ENCODE measurements around the gene NAA80. TPM values are rescaled to one million over a fixed set of nuclear protein-coding genes. Genes with fewer than 3 reads are reported as not detected.

NAA80 gene
- total and polyA plus RNA-seq, 2 of the 13 experiments (the other 11 are each of a cell fraction or from before 2014, with no cell fraction given) = 3.4 to 8.7 TPM

GRCh38 chr3:50298836-50299637 lies at the start of gene NAA80, which contains the start of gene HYAL3 (continued):
- TF ChIP-seq AGO1 (IDR thresholded peaks at IDR 0.05; ENCODE audit: low read depth, low read length, poor library complexity, severe bottlenecking) (peak; percentile 100), SKI (IDR thresholded peaks at IDR 0.05; ENCODE audit: partially characterized antibody) (peak; percentile 66), KDM6A (CRISPR knock-in tag; IDR thresholded peaks at IDR 0.05; ENCODE audit: low read depth) (0 out of 2 replicates have a peak, but pooled peaks have one; percentile 18), KIAA2018 (CRISPR knock-in tag; IDR thresholded peaks at IDR 0.05; ENCODE audit: borderline replicate concordance) (no peak), KLF9 (CRISPR knock-in tag; IDR thresholded peaks at IDR 0.05; ENCODE audit: low read depth) (no peak), ZHX2 (IDR thresholded peaks at IDR 0.05; ENCODE audit: low read depth) (no peak), ZHX2 (CRISPR knock-in tag; IDR thresholded peaks at IDR 0.05; ENCODE audit: borderline replicate concordance) (peak; percentile 54; the same call in 1 of the 2 replicates), ZNF879 (CRISPR knock-in tag; IDR thresholded peaks at IDR 0.05) (no peak), ZFY (CRISPR knock-in tag; IDR thresholded peaks at IDR 0.05) (peak; percentile 71; the same call in 1 of the 2 replicates)
- TF ChIP-seq, protein P1, sequence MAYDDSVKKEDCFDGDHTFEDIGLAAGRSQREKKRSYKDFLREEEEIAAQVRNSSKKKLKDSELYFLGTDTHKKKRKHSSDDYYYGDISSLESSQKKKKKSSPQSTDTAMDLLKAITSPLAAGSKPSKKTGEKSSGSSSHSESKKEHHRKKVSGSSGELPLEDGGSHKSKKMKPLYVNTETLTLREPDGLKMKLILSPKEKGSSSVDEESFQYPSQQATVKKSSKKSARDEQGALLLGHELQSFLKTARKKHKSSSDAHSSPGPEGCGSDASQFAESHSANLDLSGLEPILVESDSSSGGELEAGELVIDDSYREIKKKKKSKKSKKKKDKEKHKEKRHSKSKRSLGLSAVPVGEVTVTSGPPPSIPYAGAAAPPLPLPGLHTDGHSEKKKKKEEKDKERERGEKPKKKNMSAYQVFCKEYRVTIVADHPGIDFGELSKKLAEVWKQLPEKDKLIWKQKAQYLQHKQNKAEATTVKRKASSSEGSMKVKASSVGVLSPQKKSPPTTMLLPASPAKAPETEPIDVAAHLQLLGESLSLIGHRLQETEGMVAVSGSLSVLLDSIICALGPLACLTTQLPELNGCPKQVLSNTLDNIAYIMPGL (CRISPR knock-in tag; IDR thresholded peaks at IDR 0.05; ENCODE audit: borderline replicate concordance in 1 of 2, low read depth in 1 of 2) = peak in 1 of 2 experiments; percentile 79; a peak in 2 of 4 replicates
